ENCODE results near the gene PEX26. TPM values are rescaled to one million over a fixed set of nuclear protein-coding genes. Genes with fewer than 3 reads are reported as not detected.
"Not testable (repeated sequence)": the region's sequence is repeated elsewhere in the genome, so short reads cannot be mapped to it uniquely, and the experiment has no call there.

PEX26 gene
- total RNA-seq, 1 experiment from 2014 or later = 33.7 TPM

- in situ Hi-C loops (cut with HindIII; ENCODE audit: low pct_unique_long_range_greater_than_20kb, low sequenced_read_pairs) = no loop called here
- no peak for DNase-seq (ENCODE audit: low read depth, low spot score)
Observed at GRCh38 chr22:18067121-18067520, 10.7 kb upstream of the PEX26 start.

- DNase-seq (ENCODE audit: low read depth, low spot score) = no peak
- in situ Hi-C loops (cut with HindIII; ENCODE audit: low pct_unique_long_range_greater_than_20kb, low sequenced_read_pairs) = no loop called here
Observed at GRCh38 chr22:18067548-18068341, 10.0 kb upstream of the PEX26 start.

- in situ Hi-C loops (cut with HindIII; ENCODE audit: low pct_unique_long_range_greater_than_20kb, low sequenced_read_pairs) = no loop called here
- DNase-seq (ENCODE audit: low read depth, low spot score) = no peak
Observed at GRCh38 chr22:18068381-18068988, 9.3 kb upstream of the PEX26 start.

DNA sequence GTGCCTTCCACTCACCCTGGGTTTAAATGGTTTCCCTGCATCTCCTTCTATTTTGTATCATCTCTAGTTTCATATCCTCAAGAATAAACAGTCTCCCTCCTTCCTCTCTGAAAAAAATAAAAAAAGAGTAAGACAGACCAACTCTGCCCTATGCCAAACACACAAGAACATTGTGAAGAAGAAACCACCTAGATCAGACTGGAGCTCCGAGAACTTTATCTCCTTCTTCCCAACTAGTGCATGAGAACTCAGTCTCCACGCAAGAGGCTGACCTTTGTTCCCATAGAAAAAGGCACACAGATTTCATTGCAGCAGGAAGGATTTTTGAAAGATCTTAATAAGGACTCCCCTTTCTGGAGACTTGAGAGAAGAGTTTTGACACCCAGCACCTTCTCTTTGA lies 8.7 kb upstream of the PEX26 start:
- in situ Hi-C loops (cut with HindIII; ENCODE audit: low pct_unique_long_range_greater_than_20kb, low sequenced_read_pairs) = no loop called here
- no peak for DNase-seq (ENCODE audit: low read depth, low spot score)

DNA sequence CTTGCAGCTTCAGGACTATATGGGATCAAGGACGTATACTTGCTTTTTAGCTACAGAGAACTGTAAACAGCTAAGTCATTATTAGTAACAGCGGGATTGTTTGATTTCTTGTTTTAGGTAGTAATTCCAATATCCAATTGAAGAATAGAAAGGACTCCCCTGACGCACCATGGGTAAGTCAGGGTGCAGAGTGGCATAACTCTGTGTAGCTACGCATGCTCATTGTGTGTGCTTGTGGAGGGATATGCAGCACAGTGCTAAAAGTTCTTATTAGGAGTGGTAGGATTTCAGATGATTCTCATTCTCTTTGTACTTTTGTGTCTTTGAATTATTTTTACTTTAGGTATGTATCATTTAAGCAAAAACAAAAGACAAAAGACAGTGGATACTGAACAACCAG lies 7.7 kb upstream of the PEX26 start:
- DNase-seq (ENCODE audit: low read depth, low spot score) = no peak
- in situ Hi-C loops (cut with HindIII; ENCODE audit: low pct_unique_long_range_greater_than_20kb, low sequenced_read_pairs) = no loop called here

DNA sequence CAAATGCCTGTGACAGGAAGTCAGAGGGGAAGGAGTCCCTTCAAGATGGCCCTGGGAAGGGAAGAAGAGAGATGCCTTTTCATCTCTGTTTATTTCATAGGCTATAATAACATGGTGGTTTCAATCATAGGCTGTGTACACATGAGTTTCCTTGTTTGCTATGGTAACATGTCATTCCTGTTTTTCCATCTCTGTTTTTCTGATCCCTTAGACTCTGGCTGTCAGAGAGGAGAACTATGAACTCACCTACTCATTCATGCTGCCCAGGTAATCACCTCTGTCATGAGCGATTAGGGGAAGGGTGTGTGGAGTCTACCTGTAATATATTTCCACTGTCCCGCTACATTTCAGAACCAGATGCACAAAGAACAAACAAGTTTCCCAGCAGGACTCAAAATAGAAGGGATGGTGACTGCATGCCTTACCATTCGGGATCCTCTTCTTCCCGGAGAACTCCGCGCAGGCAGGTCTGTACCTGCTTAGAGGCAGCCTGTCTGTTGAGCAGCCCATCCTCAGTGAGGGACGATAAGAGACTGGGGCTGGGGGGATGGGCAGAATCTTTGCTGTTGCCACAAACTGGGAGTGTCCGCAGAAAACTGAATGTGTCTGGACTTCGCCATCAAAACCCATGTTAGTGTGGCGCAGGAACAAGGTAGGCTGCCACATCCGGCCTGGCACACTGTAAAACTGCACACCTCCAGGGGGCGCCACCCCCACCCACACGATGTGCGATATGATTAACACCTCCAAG lies 7.1 kb upstream of the PEX26 start:
- DNase-seq (ENCODE audit: low read depth, low spot score) = no peak
- in situ Hi-C loops (cut with HindIII; ENCODE audit: low pct_unique_long_range_greater_than_20kb, low sequenced_read_pairs) = no loop called here

DNA sequence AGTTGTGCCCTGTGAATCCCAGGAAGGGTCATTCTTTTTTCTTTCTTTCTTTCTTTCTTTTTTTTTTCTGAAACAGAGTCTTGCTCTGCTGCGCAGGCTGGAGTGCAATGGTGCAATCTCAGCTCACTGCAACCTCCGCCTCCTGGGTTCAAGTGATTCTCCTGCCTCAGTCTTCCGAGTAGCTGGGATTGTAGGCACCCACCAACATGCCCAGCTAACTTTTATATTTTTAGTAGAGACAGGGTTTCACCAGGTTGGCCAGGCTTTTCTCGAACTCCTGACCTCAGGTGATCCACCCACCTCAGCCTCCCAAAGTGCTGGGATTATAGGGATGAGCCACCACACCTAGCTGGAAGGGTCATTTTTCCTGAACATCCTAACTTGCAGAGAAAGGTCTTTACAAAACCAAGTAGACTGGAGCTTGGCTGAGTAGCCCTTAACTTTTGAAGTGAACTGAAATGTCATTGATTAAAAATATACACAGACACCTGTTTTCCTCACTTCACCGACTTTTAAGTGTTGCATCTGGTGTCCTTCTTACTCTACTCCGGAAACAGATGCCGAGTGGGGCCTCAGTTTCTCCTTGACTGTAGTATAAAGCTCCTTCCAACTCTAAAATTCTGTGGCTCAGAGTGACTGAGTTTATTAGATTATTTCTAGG lies 6.4 kb upstream of the PEX26 start:
- DNase-seq (ENCODE audit: low read depth, low spot score); in situ Hi-C loops (cut with HindIII; ENCODE audit: low pct_unique_long_range_greater_than_20kb, low sequenced_read_pairs): not testable (repeated sequence)

GRCh38 chr22:18071968-18072310 lies 5.9 kb upstream of the PEX26 start:
- in situ Hi-C loops (cut with HindIII; ENCODE audit: low pct_unique_long_range_greater_than_20kb, low sequenced_read_pairs) = no loop called here
- DNase-seq (ENCODE audit: low read depth, low spot score) = no peak

DNA sequence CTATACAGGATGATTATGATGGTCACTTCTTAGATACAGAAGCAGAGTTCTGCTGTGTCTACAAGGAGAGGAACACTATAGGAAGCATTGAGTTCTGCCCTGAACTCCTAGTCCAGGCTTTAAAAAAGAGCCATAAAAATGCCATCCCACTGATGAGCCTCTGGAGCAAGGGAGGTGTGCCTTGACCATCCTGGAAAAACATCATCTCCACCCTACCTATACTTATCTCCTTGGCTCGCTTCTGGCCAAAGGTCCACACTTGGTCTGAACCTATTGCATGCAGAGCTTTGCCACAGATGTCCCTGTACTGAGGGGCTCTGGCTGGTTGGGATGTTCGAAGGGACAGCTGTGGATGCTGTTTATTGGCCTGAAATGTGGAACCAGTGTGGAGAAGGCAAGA lies 4.3 kb upstream of the PEX26 start:
- DNase-seq (ENCODE audit: low read depth, low spot score) = no peak
- in situ Hi-C loops (cut with HindIII; ENCODE audit: low pct_unique_long_range_greater_than_20kb, low sequenced_read_pairs) = no loop called here

GRCh38 chr22:18073927-18074326 lies 3.9 kb upstream of the PEX26 start:
- in situ Hi-C loops (cut with HindIII; ENCODE audit: low pct_unique_long_range_greater_than_20kb, low sequenced_read_pairs); DNase-seq (ENCODE audit: low read depth, low spot score): not testable (repeated sequence)

DNA sequence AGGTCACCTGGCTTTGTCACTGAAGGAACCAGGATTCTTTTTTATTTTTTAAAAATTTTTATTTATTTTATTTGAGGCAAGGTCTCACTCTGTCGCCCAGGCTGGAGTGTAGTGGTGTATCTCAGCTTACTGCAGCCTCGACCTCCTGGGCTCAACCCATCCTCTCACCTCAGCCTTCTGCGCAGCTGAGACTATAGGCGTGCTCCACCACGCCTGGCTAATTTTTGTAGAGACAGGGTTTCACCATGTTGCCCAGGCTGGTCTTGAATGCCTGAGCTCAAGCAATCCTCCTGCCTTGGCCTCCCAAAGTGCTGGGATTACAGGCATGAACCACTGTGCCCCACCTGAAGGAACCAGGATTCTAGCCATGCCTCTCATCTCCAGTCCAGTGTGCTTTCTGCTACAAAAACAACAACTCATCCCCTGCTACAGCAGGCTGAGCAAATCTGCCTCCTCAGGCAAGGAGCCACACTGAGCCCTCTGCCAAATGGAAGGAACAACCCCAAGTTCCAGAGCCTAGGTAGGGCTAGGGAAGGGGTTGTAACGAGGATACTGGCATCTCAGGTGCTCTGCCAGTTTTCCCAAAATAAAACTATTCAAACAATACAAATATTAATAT lies 2.6 kb upstream of the PEX26 start:
- no peak for DNase-seq (ENCODE audit: low read depth, low spot score)
- in situ Hi-C loops (cut with HindIII; ENCODE audit: low pct_unique_long_range_greater_than_20kb, low sequenced_read_pairs) = no loop called here

- in situ Hi-C loops (cut with HindIII; ENCODE audit: low pct_unique_long_range_greater_than_20kb, low sequenced_read_pairs) = no loop called here
- peak; percentile 94 for DNase-seq (ENCODE audit: low read depth, low spot score)
Observed at GRCh38 chr22:18075720-18076497, 1.9 kb upstream of the PEX26 start.

- DNase-seq (ENCODE audit: low read depth, low spot score) = no peak
- in situ Hi-C loops (cut with HindIII; ENCODE audit: low pct_unique_long_range_greater_than_20kb, low sequenced_read_pairs) = no loop called here
Observed at GRCh38 chr22:18077087-18077638, 627 bp upstream of the PEX26 start.

DNA sequence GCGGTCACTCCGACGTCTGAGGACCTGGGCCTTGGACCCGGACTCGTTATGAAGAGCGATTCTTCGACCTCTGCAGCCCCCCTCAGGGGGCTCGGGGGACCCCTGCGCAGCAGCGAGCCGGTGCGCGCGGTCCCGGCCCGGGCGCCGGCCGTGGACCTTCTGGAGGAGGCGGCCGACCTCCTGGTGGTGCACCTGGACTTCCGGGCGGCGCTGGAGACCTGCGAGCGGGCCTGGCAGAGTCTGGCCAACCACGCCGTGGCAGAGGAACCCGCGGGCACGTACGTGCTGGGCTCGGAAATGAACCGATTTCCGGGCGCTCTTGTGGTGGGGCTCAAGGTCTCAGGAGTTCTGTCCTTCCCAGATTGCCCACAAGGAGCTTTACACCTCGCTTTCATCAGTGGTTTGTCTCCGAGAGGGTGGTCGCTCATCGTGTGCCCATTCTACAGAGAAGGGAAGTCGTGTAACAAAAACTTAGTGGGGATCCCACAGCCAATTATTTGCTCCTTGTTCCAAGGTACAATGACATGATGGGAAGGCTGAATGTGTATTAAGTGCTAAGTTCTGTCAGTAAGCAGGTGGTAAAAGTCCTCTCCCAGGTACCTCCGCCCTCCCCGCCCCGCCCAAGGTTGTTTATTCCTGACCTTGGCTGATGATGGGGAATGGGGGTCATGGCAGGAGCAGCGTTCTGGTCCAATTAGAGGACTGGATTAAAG lies 695 bp downstream of the PEX26 start:
- in situ Hi-C loops (cut with HindIII; ENCODE audit: low pct_unique_long_range_greater_than_20kb, low sequenced_read_pairs) = no loop called here
- DNase-seq (ENCODE audit: low read depth, low spot score) = no peak

- in situ Hi-C loops (cut with HindIII; ENCODE audit: low pct_unique_long_range_greater_than_20kb, low sequenced_read_pairs) = no loop called here
- no peak for DNase-seq (ENCODE audit: low read depth, low spot score)
Observed at GRCh38 chr22:18079706-18080233, 2.0 kb downstream of the PEX26 start.

DNA sequence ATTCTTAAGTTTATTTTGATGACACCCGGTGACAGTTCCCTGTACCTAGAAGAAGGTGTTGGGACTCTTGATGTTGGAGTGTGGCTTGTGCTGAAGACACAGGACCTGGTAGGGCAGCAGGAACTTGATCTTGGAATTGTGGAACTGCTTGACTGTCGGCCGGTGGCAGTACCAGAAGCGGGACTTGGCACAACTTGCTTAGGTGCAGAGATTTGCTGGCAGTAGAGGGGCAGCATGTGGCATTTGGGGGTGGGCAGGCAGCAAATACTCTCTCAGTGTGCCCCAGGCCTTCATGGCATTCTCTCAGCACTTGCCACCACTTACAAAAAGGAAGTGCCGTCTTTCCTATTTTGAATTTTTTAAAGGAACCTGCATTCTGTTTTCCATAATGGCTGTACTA lies 3.6 kb downstream of the PEX26 start:
- no peak for DNase-seq (ENCODE audit: low read depth, low spot score)
- in situ Hi-C loops (cut with HindIII; ENCODE audit: low pct_unique_long_range_greater_than_20kb, low sequenced_read_pairs) = no loop called here
